CD4-positive, alpha-beta memory T cell (primary cell): ENCODE measurements around the gene PSAPL1. TPM values are rescaled to one million over a fixed set of nuclear protein-coding genes. Genes with fewer than 3 reads are reported as not detected.
A peak's percentile ranks its signal among the peaks of the same experiment; 100 is the strongest.

ENCODE experiments used
- CTCF ChIA-PET: fragments of 350-600 bp; sonication (Branson Sonifier 250); formaldehyde crosslinking; loops from one replicate; lab custom pipeline; 2021; ENCODE audit warnings: inconsistent platforms; ENCODE audit not compliant: partially characterized antibody; lab: Charles Lee
- POLR2A ChIA-PET: fragments of 350-600 bp; sonication (Branson Sonifier 250); formaldehyde crosslinking; loops from one replicate; lab custom pipeline; 2021; ENCODE audit not compliant: partially characterized antibody; lab: Charles Lee
- DNase-seq, 5 donors: peaks; one replicate each; pipeline versions ENCODE4 v3.0.0 to v3.0.0-alpha.2; 2020 to 2022; ENCODE audit warnings: mixed read lengths in 1 of 5
- H3K27ac ChIP-seq: one replicate; pipeline ENCODE4 v1.7.0; 2013; ENCODE audit warnings: low read depth, low read length
- H3K27me3 ChIP-seq: 2 replicates; pipeline ENCODE4 v1.7.0; 2013; ENCODE audit warnings: mild to moderate bottlenecking, low read length, moderate library complexity; ENCODE audit not compliant: insufficient read depth
- H3K36me3 ChIP-seq: 2 replicates; pipeline ENCODE4 v1.7.0; 2013; ENCODE audit warnings: mild to moderate bottlenecking, low read length, moderate library complexity; ENCODE audit not compliant: insufficient read depth
- H3K4me1 ChIP-seq: 2 replicates; pipeline ENCODE4 v1.7.0; 2013; ENCODE audit warnings: mild to moderate bottlenecking, low read length, moderate library complexity; ENCODE audit not compliant: insufficient read depth
- H3K4me3 ChIP-seq, 2 donors: one replicate each; pipeline ENCODE4 v1.7.0; 2013; ENCODE audit warnings: low read length in 2 of 2, mild to moderate bottlenecking in 1 of 2
- H3K9me3 ChIP-seq, 2 donors: one replicate each; pipeline ENCODE4 v1.7.0; 2013; ENCODE audit warnings: low read length in 2 of 2, control low read depth in 1 of 2; ENCODE audit not compliant: control insufficient read depth in 1 of 2
- H3K27ac Mint-ChIP-seq, 7 donors: one replicate each; pipeline ENCODE4 v1.8.0; 2020 to 2021; ENCODE audit warnings: mixed read lengths in 7 of 7, mild to moderate bottlenecking in 6 of 7, inconsistent platforms in 3 of 7, moderate library complexity in 3 of 7
- H3K27me3 Mint-ChIP-seq, 2 donors: one replicate each; pipeline ENCODE4 v1.8.0; 2020 to 2021; ENCODE audit warnings: mixed read lengths in 2 of 2
- H3K36me3 Mint-ChIP-seq, 2 donors: one replicate each; pipeline ENCODE4 v1.8.0; 2020 to 2021; ENCODE audit warnings: mixed read lengths in 2 of 2, inconsistent platforms in 1 of 2, mild to moderate bottlenecking in 1 of 2
- H3K4me1 Mint-ChIP-seq, 4 donors: one replicate each; pipeline ENCODE4 v1.8.0; 2020 to 2021; ENCODE audit warnings: mixed read lengths in 4 of 4, mild to moderate bottlenecking in 1 of 4
- H3K4me3 Mint-ChIP-seq, 8 donors: one replicate each; pipeline ENCODE4 v1.8.0; 2020 to 2021; ENCODE audit warnings: mixed read lengths in 8 of 8, mild to moderate bottlenecking in 7 of 8, moderate library complexity in 6 of 8, inconsistent platforms in 3 of 8
- H3K9me3 Mint-ChIP-seq, 8 donors: one replicate each; pipeline ENCODE4 v1.8.0; 2020 to 2021; ENCODE audit warnings: mixed read lengths in 8 of 8, mild to moderate bottlenecking in 5 of 8, inconsistent platforms in 3 of 8, moderate library complexity in 1 of 8
- intact Hi-C: fragments of 100-400 bp; cut with micrococcal nuclease; formaldehyde crosslinking; loops from one replicate; pipeline ENCODE4 v1.15.1; 2023
- polyA plus RNA-seq, 2 donors: library from polyadenylated mRNA; unstranded; fragments of 300-500 nt; fragmentation: Illumina TruSeq; gene quantifications; one replicate each; pipeline ENCODE4 v1.2.3, GENCODE V29; 2021
- total RNA-seq, 2 experiments: library from RNA; stranded (reverse); gene quantifications; one replicate each; pipeline ENCODE4 v1.2.3, GENCODE V29; 2021

PSAPL1 gene
- total and polyA plus RNA-seq, 4 experiments from 2014 or later: not detected

- no peaks in the 10 kb centered on the region for H3K36me3 ChIP-seq
- Mint-ChIP-seq H3K27ac (no peak overlapping the region), H3K27me3 (peaks cover 13 to 25% of the 10 kb centered on the region in 2 donors), H3K4me1 (no peaks in the 10 kb centered on the region), H3K4me3 (no peak overlapping the region), H3K9me3 (peaks cover 0 to 3% (median under 1%) of the 10 kb centered on the region in 8 donors), H3K36me3 (no peaks in the 10 kb centered on the region)
- no peak overlapping the region for H3K27ac ChIP-seq
- no peak overlapping the region for H3K4me3 ChIP-seq
- H3K4me1 ChIP-seq: no peaks in the 10 kb centered on the region
- intact Hi-C loops: no loop called here
- DNase-seq: no peak
- no peaks in the 10 kb centered on the region for H3K9me3 ChIP-seq
- ChIA-PET POLR2A (no interaction called here), CTCF (no interaction called here)
- H3K27me3 ChIP-seq: no peaks in the 10 kb centered on the region
These were observed 39.1 kb downstream of the PSAPL1 start for GRCh38 chr4:7395645-7396044.

DNA sequence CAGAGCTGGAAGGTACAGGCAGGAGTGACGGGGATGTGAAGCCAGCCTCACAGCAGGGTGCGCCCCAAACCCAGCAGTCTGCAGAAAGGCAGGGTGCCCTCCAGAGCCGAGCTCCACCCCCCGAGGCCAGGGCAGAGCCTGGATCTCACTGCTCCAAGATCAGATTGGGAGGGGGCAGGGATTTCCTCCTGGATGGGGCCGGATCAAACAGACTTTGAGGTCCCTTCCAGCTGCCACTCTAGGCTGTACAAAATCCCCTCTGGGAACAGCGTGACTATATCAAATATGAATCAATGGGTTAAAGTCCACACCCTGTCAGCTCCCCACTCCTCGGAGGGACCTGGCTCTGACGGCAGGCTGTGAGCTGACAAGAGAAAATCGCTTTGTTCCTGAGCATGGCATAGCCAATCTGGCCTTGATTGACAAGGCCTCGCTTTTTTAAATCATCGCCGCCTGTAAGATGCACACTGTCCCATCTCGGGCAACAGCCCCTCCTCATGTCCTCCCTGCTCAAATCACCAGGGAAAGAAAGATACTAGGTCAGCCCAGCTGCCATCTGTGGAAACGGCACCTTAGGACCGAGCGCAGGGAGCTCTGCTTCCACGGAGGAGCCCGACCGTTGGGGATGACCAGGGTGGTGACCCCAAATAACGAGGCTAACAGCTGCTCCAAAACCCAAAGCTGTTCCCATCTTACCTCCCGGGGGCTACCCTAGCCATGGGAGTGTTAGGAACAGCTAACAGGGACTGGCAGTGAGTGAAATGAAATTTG lies 39.9 kb downstream of the PSAPL1 start:
- Histone ChIP-seq H3K4me1 (no peaks in the 10 kb centered on the region), H3K36me3 (no peaks in the 10 kb centered on the region), H3K27me3 (no peaks in the 10 kb centered on the region), H3K9me3 (no peaks in the 10 kb centered on the region), H3K4me3 (no peak overlapping the region), H3K27ac (no peak overlapping the region)
- H3K27ac Mint-ChIP-seq: no peak overlapping the region
- ChIA-PET CTCF (no interaction called here), POLR2A (no interaction called here)
- no peaks in the 10 kb centered on the region for H3K9me3 Mint-ChIP-seq
- H3K36me3 Mint-ChIP-seq: no peaks in the 10 kb centered on the region
- intact Hi-C loops: no loop called here
- no peak overlapping the region for H3K4me3 Mint-ChIP-seq
- H3K4me1 Mint-ChIP-seq: no peaks in the 10 kb centered on the region
- DNase-seq: no peak
- peaks cover 13 to 21% of the 10 kb centered on the region in 2 donors for H3K27me3 Mint-ChIP-seq

DNA sequence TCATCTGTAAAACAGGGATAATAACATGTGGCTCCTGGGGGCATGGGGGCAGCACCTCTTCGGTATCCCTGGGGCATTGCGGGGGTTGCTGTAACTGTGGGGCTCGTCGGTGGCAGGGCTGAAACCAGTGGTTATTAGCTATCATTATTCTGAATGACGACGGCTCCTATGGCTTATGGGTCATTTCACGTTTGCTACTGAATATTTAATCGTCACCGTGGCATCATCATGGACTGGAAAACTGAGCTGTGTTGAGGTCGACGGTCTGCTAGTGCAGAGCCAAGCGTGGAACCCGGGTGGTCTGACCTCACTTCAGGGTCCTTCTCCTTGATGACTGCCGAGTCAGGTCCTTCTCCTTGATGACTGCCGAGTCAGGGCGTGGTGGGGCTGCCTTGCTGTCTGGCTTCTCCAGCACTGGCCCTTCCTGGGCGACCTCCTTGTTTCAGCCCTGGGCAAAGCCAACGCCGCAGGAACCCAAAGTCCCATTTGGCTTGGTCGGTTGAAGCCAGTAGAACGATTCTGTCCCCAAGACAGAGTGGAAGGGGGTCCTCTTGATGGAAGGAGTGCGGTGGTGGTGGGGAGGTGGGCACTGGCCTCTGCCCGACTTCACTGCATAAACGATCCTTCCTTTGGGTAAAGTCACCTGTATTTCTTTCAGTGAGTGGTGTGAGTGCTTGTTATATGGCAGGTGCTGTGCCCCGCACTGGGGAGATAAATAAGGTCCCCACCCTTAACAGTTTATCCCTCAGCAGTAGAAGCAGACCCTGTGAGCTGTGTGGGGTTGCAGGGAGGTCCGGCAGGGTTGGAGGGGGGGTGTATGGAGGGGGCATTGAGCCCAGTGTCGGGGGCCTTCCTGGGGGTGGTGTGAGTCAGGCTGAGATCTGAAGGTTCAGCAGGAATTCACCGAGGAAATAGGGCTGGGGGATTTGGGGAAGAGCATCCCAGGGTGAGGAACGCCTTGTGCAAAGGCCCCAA lies 40.8 kb downstream of the PSAPL1 start:
- peaks cover 10 to 18% of the 10 kb centered on the region in 2 donors for H3K27me3 Mint-ChIP-seq
- POLR2A ChIA-PET: no interaction called here
- no peaks in the 10 kb centered on the region for H3K9me3 Mint-ChIP-seq

DNA sequence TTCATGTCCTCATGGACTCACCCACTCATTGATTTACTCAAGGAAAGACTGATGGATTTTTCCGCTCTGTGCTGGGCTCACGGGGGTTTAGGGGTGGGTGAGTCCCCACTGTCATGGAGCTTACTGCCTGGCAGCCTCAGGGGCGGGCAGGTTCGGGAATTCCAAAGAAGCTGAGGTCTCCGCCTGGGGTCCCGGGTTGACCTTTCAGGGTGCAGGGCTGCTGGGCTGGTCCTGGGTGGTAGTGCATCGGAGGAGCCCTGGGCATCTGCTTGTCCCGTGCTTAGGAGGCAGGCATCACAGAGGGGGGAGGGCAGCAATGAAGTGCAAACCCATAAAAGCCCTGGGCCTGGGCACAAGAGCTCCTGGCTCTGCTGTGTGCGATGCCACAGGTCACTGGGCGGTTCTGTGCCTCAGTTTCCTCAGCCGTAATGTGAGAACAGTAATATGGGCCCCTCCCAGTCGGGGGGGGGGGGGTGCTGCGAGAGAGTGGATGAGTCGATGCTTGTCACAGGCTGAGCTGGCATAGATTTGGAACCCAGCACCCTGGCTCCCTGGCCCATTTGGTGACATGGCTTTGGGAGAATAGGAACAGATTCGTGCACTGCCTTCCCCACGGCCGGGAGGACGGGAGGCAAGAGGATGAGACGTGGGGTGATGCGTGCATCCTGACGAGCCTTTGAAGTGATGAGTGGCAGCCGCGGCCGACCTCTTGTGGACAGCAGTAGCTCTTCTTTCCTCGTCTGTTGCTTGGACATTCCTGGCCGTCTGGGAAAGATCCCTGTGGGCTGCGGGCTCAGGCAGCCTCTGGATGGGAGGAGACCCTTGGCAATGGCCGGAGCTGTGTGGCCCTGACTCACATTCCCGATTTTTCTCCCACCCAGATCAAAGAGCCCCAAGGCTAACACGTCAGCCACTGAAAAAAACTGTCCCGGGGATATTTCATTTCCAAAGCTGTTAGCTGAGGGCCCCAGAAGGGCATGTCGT lies 42.0 kb downstream of the PSAPL1 start:
- no peaks in the 10 kb centered on the region for H3K9me3 Mint-ChIP-seq
- no peak overlapping the region for H3K27ac ChIP-seq
- intact Hi-C loops: no loop called here
- H3K36me3 ChIP-seq: no peaks in the 10 kb centered on the region
- no peaks in the 10 kb centered on the region for H3K4me1 Mint-ChIP-seq
- no peak overlapping the region for H3K4me3 ChIP-seq
- CTCF ChIA-PET: no interaction called here
- H3K9me3 ChIP-seq: no peaks in the 10 kb centered on the region
- no peaks in the 10 kb centered on the region for H3K36me3 Mint-ChIP-seq
- peaks cover 4 to 12% of the 10 kb centered on the region in 2 donors for H3K27me3 Mint-ChIP-seq
- no peaks in the 10 kb centered on the region for H3K4me1 ChIP-seq
- DNase-seq: no peak
- POLR2A ChIA-PET: no interaction called here
- no peaks in the 10 kb centered on the region for H3K27me3 ChIP-seq
- H3K4me3 Mint-ChIP-seq: no peak overlapping the region
- no peak overlapping the region for H3K27ac Mint-ChIP-seq

More for the DNA sequence above, 40.8 kb downstream of the PSAPL1 start:
- CTCF ChIA-PET: no interaction called here
- DNase-seq: no peak
- H3K4me1 ChIP-seq: no peaks in the 10 kb centered on the region
- no peak overlapping the region for H3K27ac ChIP-seq
- no peaks in the 10 kb centered on the region for H3K36me3 ChIP-seq
- H3K4me3 Mint-ChIP-seq: no peak overlapping the region
- H3K9me3 ChIP-seq: no peaks in the 10 kb centered on the region
- no peak overlapping the region for H3K27ac Mint-ChIP-seq
- no peak overlapping the region for H3K4me3 ChIP-seq
- intact Hi-C loops: no loop called here
- H3K27me3 ChIP-seq: no peaks in the 10 kb centered on the region
- no peaks in the 10 kb centered on the region for H3K4me1 Mint-ChIP-seq
- H3K36me3 Mint-ChIP-seq: no peaks in the 10 kb centered on the region

DNA sequence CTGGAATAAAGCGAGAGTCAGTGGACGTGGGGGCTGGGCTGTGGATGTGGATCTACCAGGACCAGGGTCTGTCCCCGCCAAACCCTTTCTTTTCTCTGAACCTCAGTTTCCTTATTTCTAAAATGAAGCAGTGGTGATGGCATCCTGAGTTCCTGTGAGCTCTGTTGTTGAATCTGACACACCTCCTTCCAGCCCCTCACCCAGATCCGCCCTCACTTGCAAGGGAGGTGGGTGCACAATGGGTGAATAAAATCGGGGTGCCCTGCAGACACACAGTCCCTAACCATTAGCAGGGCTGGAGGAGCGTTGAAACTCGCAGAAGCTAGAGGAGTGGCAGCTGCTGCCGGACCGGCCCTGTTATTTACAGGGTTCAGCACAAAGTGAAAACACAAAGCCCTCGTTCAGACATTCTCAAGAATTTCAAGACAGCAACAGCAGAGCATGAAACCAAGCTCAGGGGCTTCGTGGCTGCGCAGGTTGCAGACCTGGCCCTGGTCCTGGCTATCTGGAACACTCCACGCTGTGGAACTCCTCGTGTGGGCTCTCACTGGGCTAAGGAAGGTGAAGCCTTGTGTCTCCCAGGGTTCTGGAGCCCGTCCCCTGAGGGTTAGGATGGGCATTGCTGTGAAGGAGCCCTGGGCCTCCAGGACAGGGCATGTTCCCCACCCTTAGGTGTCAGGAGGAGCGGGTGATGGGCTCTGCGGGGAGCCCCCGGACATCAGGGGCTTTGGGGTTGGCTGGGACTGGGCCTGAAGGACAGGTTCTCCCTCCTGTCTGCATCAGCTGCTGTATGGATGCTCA lies 42.9 kb downstream of the PSAPL1 start:
- Mint-ChIP-seq H3K36me3 (no peaks in the 10 kb centered on the region), H3K9me3 (no peaks in the 10 kb centered on the region), H3K4me1 (no peaks in the 10 kb centered on the region), H3K27me3 (peaks cover 2 to 11% of the 10 kb centered on the region in 2 donors), H3K27ac (no peak overlapping the region), H3K4me3 (no peak overlapping the region)
- ChIA-PET POLR2A (no interaction called here), CTCF (no interaction called here)
- H3K27me3 ChIP-seq: no peaks in the 10 kb centered on the region
- intact Hi-C loops: no loop called here
- H3K4me1 ChIP-seq: no peaks in the 10 kb centered on the region
- no peaks in the 10 kb centered on the region for H3K9me3 ChIP-seq
- no peak overlapping the region for H3K4me3 ChIP-seq
- H3K27ac ChIP-seq: no peak overlapping the region
- no peaks in the 10 kb centered on the region for H3K36me3 ChIP-seq
- DNase-seq: no peak

DNA sequence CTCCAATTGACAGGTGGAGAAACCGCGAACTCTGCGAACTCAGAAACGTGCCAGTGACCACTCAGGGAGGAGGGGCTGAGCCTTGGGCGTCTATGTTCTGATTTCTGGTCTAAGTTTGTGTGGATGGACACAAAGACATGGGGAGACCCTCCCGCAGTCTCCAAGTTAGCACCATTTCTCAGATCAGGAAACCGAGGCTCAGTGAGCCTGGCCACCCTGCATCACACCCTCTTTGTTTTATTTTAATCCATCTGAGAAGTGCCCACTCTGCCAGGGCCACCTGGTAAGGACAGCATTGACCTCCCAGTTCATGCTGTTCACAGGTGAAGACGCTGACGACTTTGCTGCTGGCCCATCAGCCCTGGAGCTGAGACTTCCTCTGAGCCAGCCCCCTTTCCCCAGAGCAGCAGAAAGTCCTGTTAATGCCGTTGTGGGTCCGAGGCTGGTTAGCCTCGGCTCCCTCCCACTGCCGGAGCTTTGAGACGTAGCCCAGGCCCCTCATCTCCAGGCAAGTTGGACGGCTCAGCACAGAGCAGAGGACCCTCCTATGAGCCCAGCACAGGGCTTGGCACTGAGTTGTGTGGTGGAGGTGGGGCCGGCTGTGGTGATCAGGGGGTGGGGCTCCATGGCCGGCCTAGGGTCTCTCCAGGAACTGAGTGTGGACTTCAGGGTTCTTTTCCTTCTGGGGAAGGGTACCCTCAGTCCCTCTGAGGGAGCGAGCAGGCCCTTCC lies 43.7 kb downstream of the PSAPL1 start:
- no peaks in the 10 kb centered on the region for H3K27me3 ChIP-seq
- ChIA-PET POLR2A (no interaction called here), CTCF (no interaction called here)
- H3K9me3 ChIP-seq: no peaks in the 10 kb centered on the region
- H3K36me3 ChIP-seq: no peaks in the 10 kb centered on the region
- Mint-ChIP-seq H3K4me3 (no peak overlapping the region), H3K4me1 (no peaks in the 10 kb centered on the region), H3K36me3 (no peaks in the 10 kb centered on the region), H3K27me3 (peaks cover 2 to 7% of the 10 kb centered on the region in 2 donors), H3K27ac (peak overlapping the region in 1 of 7 donors; percentile 37), H3K9me3 (no peaks in the 10 kb centered on the region)
- H3K4me1 ChIP-seq: no peaks in the 10 kb centered on the region
- H3K27ac ChIP-seq: no peak overlapping the region
- H3K4me3 ChIP-seq: no peak overlapping the region
- no peak for DNase-seq
- intact Hi-C loops: no loop called here
